ENCODE results near the gene ZNF438. TPM values are rescaled to one million over a fixed set of nuclear protein-coding genes. Genes with fewer than 3 reads are reported as not detected.

The ZNF438 gene
- total and polyA plus RNA-seq, 2 of the 4 experiments (the other 2 are of a cell fraction), result 1.8 to 2.9 TPM

DNA sequence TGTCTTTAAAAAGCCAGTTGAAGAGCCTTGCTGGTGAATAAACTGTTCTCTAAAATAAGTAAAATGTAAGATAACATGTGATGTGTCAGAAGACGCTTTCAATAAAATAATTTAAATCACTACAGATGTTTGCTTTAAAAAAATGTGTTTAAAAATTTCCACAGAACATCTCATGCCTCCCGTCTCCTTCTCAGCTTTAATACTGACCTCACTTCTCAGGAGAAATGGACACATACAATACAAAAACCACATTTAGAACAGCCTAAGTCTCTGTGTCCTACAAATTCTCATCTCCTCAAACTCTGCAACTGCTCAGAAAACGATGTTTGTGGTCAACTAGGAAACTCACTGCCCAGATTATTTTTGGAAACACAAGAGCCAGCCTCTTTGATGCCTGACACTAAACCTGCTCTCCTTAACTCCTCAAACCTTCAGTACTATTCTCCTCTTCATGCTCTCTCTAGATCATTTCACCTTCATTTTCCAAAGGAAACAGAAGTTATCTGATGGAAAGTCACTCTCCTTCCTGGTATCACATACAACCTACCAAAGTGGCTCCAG lies 120.3 kb downstream of the ZNF438 start:
- Histone ChIP-seq H4K8ac (ENCODE audit: low read depth in 2 of 2, low read length in 2 of 2) (peak overlapping the region in 1 of 2 experiments; percentile 51; a peak in 1 of 4 replicates), H3K9me1 (ENCODE audit: insufficient read depth, low read length) (no peaks in the 10 kb centered on the region; the same call in 1 of the 2 replicates), H3K4ac (ENCODE audit: low read depth, low read length) (peak overlapping the region; percentile 8; the same call in 1 of the 2 replicates), H3K36me3 (ENCODE audit: control insufficient read depth, insufficient read depth, low read length) (no peaks in the 10 kb centered on the region), H3K9me3 (ENCODE audit: control insufficient read depth, insufficient read depth, low read length) (no peaks in the 10 kb centered on the region), H2BK20ac (ENCODE audit: low read depth, low read length) (0 out of 2 replicates have a peak overlapping the region, but pooled peaks have one; percentile 20), H2BK5ac (ENCODE audit: low read depth, low read length, poor library complexity, severe bottlenecking) (no peak overlapping the region), H3K4me3 (ENCODE audit: insufficient read depth, low read depth, low read length) (no peak overlapping the region), H3K27ac (ENCODE audit: insufficient read depth, low read length) (no peak overlapping the region), H2BK120ac (ENCODE audit: low read depth, low read length) (0 out of 2 replicates have a peak overlapping the region, but pooled peaks have one; percentile 32), H2AK9ac (replicated peaks; ENCODE audit: low read depth, low read length, poor library complexity) (no peak overlapping the region), H4K91ac (ENCODE audit: insufficient read depth, low read depth, low read length) (no peak overlapping the region), H3K4me1 (ENCODE audit: control insufficient read depth, insufficient read depth, low read length) (peaks cover 6% of the 10 kb centered on the region; the same call in 1 of the 2 replicates), H3K14ac (replicated peaks; ENCODE audit: low read depth, low read length) (0 out of 2 replicates have a peak overlapping the region, but pooled peaks have one; percentile 2), H3K79me1 (ENCODE audit: low read depth in 1 of 2, low read length in 2 of 2) (no peaks in the 10 kb centered on the region), H3K9ac (ENCODE audit: low read depth, low read length) (no peak overlapping the region), H3K56ac (ENCODE audit: extremely low read depth, insufficient read depth, low read length) (no peak overlapping the region), H4K20me1 (ENCODE audit: insufficient read depth, low read length) (no peaks in the 10 kb centered on the region), H2BK15ac (ENCODE audit: low read depth, low read length) (peak overlapping the region; percentile 38; the same call in 2 of the 3 replicates), H2AFZ (replicated peaks; ENCODE audit: low read length, poor library complexity) (no peak overlapping the region), H2AK5ac (ENCODE audit: low read depth, low read length) (no peak overlapping the region), H3K18ac (ENCODE audit: low read depth, low read length) (peak overlapping the region; percentile 54), H3K4me2 (ENCODE audit: low read depth, low read length) (no peak overlapping the region), H4K5ac (ENCODE audit: low read depth, low read length) (peak overlapping the region; percentile 12; the same call in 1 of the 2 replicates), H3K23ac (ENCODE audit: low read depth, low read length) (no peak overlapping the region), H3K27me3 (ENCODE audit: control insufficient read depth, insufficient read depth, low read length) (no peaks in the 10 kb centered on the region)
- WGBS, 2 experiments (ENCODE audit: extremely low coverage in 2 of 2, insufficient read length in 1 of 2), result 78% methylated on average over 1 of the region's 3 CpGs; no CpG with 5 or more reads in 1 of the 2 experiments
- dilution Hi-C loops (cut with HindIII; ENCODE audit: low sequenced_read_pairs, unreplicated experiment), result no loop called here
- no peak for ATAC-seq (ENCODE audit: low read depth)
- no peak for DNase-seq
- TF ChIP-seq FOS (IDR thresholded peaks at IDR 0.05; ENCODE audit: low read depth, low read length) (no peak), MAZ (IDR thresholded peaks at IDR 0.05; ENCODE audit: borderline replicate concordance, low read depth, low read length) (no peak), RAD21 (IDR thresholded peaks at IDR 0.05; ENCODE audit: low read length) (no peak), SMC3 (IDR thresholded peaks at IDR 0.05; ENCODE audit: low read depth, low read length) (no peak), NFE2L2 (IDR thresholded peaks at IDR 0.05; ENCODE audit: low read depth, low read length) (no peak)
- no TSS peak for BruUV-seq (replicated peaks)
- intact Hi-C loops (cut with micrococcal nuclease), result no loop called here
- ChIA-PET CTCF (no interaction called here), POLR2A (ENCODE audit: unreplicated experiment) (no interaction called here)
- in situ Hi-C loops (cut with MboI; ENCODE audit: low sequenced_read_pairs), result no loop called here
